Measurements from ENCODE around the gene SLC16A10. TPM values are rescaled to one million over a fixed set of nuclear protein-coding genes. Genes with fewer than 3 reads are reported as not detected.
A peak's percentile ranks its signal among the peaks of the same experiment; 100 is the strongest.

The SLC16A10 gene
- total and polyA plus RNA-seq, 2 of the 4 experiments (the other 2 are of a cell fraction), result not detected

GRCh38 chr6:111087871-111088667 lies 766 bp downstream of the SLC16A10 start:
- in situ Hi-C loops (cut with MboI; ENCODE audit: low sequenced_read_pairs), result no loop called here
- DNase-seq (no peak), ATAC-seq (ENCODE audit: low read depth) (peak; percentile 16)
- peak overlapping the region; percentile 68 for H3K4me2 ChIP-seq (ENCODE audit: low read depth, low read length)
- H3K79me1 ChIP-seq (ENCODE audit: low read depth in 1 of 2, low read length in 2 of 2), result no peaks in the 10 kb centered on the region
- no TSS peak for BruUV-seq (replicated peaks)
- no peak overlapping the region for H3K9ac ChIP-seq (ENCODE audit: low read depth, low read length)
- H4K8ac ChIP-seq (ENCODE audit: low read depth in 2 of 2, low read length in 2 of 2), result no peak overlapping the region
- no peak overlapping the region for H3K4ac ChIP-seq (ENCODE audit: low read depth, low read length)
- POLR2A ChIA-PET (ENCODE audit: unreplicated experiment), result no interaction called here
- no peak overlapping the region for H2AFZ ChIP-seq (replicated peaks; ENCODE audit: low read length, poor library complexity)
- H2BK120ac ChIP-seq (ENCODE audit: low read depth, low read length), result no peak overlapping the region
- H3K36me3 ChIP-seq (ENCODE audit: control insufficient read depth, insufficient read depth, low read length), result no peaks in the 10 kb centered on the region
- H2AK9ac ChIP-seq (replicated peaks; ENCODE audit: low read depth, low read length, poor library complexity), result no peak overlapping the region
- H2BK20ac ChIP-seq (ENCODE audit: low read depth, low read length), result no peak overlapping the region
- no peak overlapping the region for H2BK5ac ChIP-seq (ENCODE audit: low read depth, low read length, poor library complexity, severe bottlenecking)
- H4K91ac ChIP-seq (ENCODE audit: insufficient read depth, low read depth, low read length), result no peak overlapping the region
- no peaks in the 10 kb centered on the region for H4K20me1 ChIP-seq (ENCODE audit: insufficient read depth, low read length)
- no peaks in the 10 kb centered on the region for H3K9me3 ChIP-seq (ENCODE audit: control insufficient read depth, insufficient read depth, low read length)
- dilution Hi-C loops (cut with HindIII; ENCODE audit: low sequenced_read_pairs, unreplicated experiment), result no loop called here
- H3K27ac ChIP-seq (ENCODE audit: insufficient read depth, low read length), result no peak overlapping the region
- no peak overlapping the region for H2BK15ac ChIP-seq (ENCODE audit: low read depth, low read length)
- no peaks in the 10 kb centered on the region for H3K9me1 ChIP-seq (ENCODE audit: insufficient read depth, low read length)
- no peak overlapping the region for H3K18ac ChIP-seq (ENCODE audit: low read depth, low read length)
- peaks cover 2% of the 10 kb centered on the region for H3K4me1 ChIP-seq (ENCODE audit: control insufficient read depth, insufficient read depth, low read length)
- peak overlapping the region; percentile 63; the same call in 1 of the 2 replicates for H3K4me3 ChIP-seq (ENCODE audit: insufficient read depth, low read depth, low read length)
- CTCF ChIA-PET, result no interaction called here
- WGBS, 2 experiments (ENCODE audit: extremely low coverage in 2 of 2, insufficient read length in 1 of 2), result 1% methylated on average over 15 of the region's 54 CpGs; no CpG with 5 or more reads in 1 of the 2 experiments
- H3K14ac ChIP-seq (replicated peaks; ENCODE audit: low read depth, low read length), result no peak overlapping the region
- peaks cover 52% of the 10 kb centered on the region for H3K27me3 ChIP-seq (ENCODE audit: control insufficient read depth, insufficient read depth, low read length)
- H3K23ac ChIP-seq (ENCODE audit: low read depth, low read length), result no peak overlapping the region; the same call in 1 of the 2 replicates
- no peak for TF ChIP-seq MAFK (IDR thresholded peaks at IDR 0.05; ENCODE audit: low read depth, low read length)
- no peak for TF ChIP-seq POLR2A (IDR thresholded peaks at IDR 0.05; ENCODE audit: low read depth, low read length)
- H2AK5ac ChIP-seq (ENCODE audit: low read depth, low read length), result no peak overlapping the region
- intact Hi-C loops (cut with micrococcal nuclease), result no loop called here
- H3K56ac ChIP-seq (ENCODE audit: extremely low read depth, insufficient read depth, low read length), result no peak overlapping the region
- no peak overlapping the region for H4K5ac ChIP-seq (ENCODE audit: low read depth, low read length)
